GM18951 (cell line): ENCODE data around the gene PTMS.

ENCODE experiments used
- POLR2A ChIP-seq: IDR thresholded peaks from 4 replicates; pipeline ENCODE4 v1.6.1; 2011; ENCODE audit warnings: mild to moderate bottlenecking; ENCODE audit not compliant: insufficient read length, insufficient read depth; ENCODE audit errors: extremely low read depth
- in situ Hi-C: fragments of 300-500 bp; cut with MboI; formaldehyde crosslinking; loops from one replicate; pipeline ENCODE4 v1.12.0; 2022; ENCODE audit warnings: low sequenced_read_pairs, mixed read lengths, inconsistent platforms; ENCODE audit not compliant: unreplicated experiment

Gene PTMS

GRCh38 chr12:6772726-6773589 is 6.8 kb downstream of the PTMS start:
- TF ChIP-seq POLR2A: no peak
- in situ Hi-C loops: no loop called here

- no peak for TF ChIP-seq POLR2A
- in situ Hi-C loops: no loop called here
These were observed 7.6 kb downstream of the PTMS start for GRCh38 chr12:6773590-6774351.

DNA sequence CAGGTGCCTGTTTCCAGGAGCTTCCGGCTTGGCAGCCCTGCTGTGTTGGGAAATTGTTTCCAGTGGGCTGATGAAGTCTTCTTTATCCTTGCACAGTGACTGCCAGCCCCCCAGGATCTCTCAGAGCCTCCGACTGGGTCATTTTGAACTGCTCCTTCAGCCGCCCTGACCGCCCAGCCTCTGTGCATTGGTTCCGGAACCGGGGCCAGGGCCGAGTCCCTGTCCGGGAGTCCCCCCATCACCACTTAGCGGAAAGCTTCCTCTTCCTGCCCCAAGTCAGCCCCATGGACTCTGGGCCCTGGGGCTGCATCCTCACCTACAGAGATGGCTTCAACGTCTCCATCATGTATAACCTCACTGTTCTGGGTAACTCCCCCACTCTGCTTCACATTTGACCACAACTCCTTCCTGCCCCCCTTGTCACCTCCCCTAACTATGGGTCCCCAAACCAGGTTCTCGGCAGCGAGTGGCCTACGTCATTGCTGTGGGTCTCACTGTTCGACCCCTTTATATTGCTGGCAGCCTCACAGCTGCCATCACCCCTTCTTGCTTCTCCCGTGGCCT is 8.4 kb downstream of the PTMS start:
- TF ChIP-seq POLR2A: no peak
- in situ Hi-C loops: no loop called here

GRCh38 chr12:6775185-6776174 is 9.3 kb downstream of the PTMS start:
- in situ Hi-C loops: no loop called here
- TF ChIP-seq POLR2A: no peak

GRCh38 chr12:6777386-6777785 is 11.2 kb downstream of the PTMS start:
- in situ Hi-C loops: no loop called here
- TF ChIP-seq POLR2A: no peak

GRCh38 chr12:6778217-6778573 is 12.0 kb downstream of the PTMS start:
- TF ChIP-seq POLR2A: no peak
- in situ Hi-C loops: no loop called here

GRCh38 chr12:6778574-6779550 is 12.7 kb downstream of the PTMS start:
- no peak for TF ChIP-seq POLR2A
- in situ Hi-C loops: no loop called here

DNA sequence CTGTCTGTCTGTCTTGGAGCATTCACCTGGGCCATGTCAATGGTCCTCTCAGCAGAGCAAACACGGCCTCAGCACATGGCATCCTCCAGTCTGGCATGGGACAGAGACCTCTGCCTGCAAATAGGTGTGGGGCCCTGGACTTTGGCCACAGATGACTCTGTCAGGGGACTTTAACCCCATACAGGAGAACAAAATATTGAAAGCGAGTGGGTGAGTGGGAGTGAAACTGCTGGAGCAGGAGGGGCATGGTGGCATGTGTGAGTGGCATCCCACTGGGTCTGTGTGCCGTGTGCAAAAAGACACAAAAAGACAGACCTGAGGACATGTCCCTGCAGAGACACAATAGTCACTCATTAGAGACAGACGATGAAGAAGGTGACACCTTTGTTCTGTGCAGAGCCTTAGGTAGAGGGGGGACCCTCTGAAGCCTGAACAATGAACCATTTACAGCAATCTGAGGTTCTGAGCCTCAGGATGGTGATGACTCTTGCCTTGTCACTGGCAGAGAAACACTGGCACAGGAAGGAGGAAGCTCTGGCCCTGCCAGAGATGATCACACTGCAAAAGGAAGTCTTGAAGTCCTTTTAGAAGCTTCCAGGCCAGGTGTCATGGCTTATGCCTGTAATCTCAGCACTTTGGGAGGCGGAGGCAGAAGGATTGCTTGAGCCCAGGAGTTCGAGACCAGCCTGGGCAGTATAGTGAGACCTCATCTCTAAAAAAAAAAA is 13.7 kb downstream of the PTMS start:
- in situ Hi-C loops: no loop called here
- TF ChIP-seq POLR2A: no peak

- TF ChIP-seq POLR2A: no peak
- in situ Hi-C loops: no loop called here
These were observed 14.4 kb downstream of the PTMS start for GRCh38 chr12:6780573-6780972.

GRCh38 chr12:6782119-6782518 is 16.0 kb downstream of the PTMS start:
- in situ Hi-C loops: no loop called here
- no peak for TF ChIP-seq POLR2A
